ENCODE data around the gene MYO18A. TPM values are rescaled to one million over a fixed set of nuclear protein-coding genes. Genes with fewer than 3 reads are reported as not detected.

The MYO18A gene
- total RNA-seq, 1 experiment from 2014 or later = 108 TPM

- DNase-seq (ENCODE audit: low spot score) = no peak
Observed at GRCh38 chr17:29125651-29126050, 54.5 kb downstream of the MYO18A start.

DNA sequence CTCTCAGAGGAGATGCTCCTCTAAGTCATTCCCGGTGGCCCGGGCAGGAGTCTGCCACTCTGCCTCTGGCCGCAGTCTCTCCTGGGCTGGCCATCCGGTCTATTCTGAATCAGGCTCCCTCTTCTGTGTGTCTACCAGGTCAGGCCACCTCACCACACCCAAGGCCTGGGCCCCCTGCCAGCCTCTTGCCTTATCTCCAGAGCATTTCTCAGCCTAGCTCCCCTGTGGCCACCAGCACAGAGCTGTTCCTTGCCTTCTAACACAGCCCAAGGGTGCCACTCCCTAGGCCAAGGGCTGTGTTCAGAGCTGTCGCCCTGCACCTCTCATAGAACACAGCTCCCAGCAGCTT, 55.3 kb downstream of the MYO18A start:
- no peak for DNase-seq (ENCODE audit: low spot score)

GRCh38 chr17:29124135-29124924, 55.9 kb downstream of the MYO18A start:
- peak; percentile 77 for DNase-seq (ENCODE audit: low spot score)

DNA sequence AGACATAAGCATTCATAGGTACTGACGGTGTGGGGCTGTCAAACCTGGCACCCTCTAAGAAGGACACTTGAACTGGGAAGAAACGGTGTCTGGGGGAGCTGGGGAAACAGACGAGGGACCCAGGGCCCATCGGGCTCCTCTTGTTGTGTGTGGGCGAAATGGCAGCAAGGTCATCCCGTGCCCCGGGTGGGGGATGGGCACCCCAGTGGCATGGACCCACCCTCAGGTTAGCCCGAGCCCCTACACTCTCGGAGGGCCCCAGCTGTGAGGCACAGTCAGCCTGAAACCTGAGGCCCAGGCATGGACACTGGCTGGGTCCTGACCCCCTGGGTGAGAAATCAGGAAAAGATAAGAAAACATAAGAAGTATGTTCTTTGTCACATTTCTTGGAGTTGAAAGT, 57.1 kb downstream of the MYO18A start:
- DNase-seq (ENCODE audit: low spot score) = no peak

- no peak for DNase-seq (ENCODE audit: low spot score)
Observed at GRCh38 chr17:29121442-29121841, 58.8 kb downstream of the MYO18A start.

- DNase-seq (ENCODE audit: low spot score) = no peak
Observed at GRCh38 chr17:29120433-29120832, 59.8 kb downstream of the MYO18A start.

DNA sequence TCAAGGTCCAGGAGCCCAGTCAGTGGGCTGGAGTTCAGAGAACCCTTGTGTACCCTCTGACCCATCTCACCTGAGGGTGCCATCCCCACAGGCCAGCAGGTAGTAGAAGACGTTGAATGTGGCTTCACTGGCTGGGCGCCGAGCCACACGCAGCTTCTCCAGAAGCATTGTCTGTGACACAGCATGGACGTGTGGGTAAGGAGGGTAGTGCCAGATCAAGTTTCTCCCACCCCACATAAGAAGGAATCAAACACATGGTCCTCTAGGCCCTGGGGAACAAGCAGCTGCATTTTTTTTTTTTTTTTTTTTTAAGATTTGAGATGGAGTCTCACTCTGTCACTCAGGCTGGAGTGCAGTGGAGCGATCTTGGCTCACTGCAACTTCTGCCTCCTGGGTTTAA, 60.9 kb downstream of the MYO18A start:
- no peak for DNase-seq (ENCODE audit: low spot score)

GRCh38 chr17:29116804-29117753, 63.1 kb downstream of the MYO18A start:
- peak; percentile 68 for DNase-seq (ENCODE audit: low spot score)

DNA sequence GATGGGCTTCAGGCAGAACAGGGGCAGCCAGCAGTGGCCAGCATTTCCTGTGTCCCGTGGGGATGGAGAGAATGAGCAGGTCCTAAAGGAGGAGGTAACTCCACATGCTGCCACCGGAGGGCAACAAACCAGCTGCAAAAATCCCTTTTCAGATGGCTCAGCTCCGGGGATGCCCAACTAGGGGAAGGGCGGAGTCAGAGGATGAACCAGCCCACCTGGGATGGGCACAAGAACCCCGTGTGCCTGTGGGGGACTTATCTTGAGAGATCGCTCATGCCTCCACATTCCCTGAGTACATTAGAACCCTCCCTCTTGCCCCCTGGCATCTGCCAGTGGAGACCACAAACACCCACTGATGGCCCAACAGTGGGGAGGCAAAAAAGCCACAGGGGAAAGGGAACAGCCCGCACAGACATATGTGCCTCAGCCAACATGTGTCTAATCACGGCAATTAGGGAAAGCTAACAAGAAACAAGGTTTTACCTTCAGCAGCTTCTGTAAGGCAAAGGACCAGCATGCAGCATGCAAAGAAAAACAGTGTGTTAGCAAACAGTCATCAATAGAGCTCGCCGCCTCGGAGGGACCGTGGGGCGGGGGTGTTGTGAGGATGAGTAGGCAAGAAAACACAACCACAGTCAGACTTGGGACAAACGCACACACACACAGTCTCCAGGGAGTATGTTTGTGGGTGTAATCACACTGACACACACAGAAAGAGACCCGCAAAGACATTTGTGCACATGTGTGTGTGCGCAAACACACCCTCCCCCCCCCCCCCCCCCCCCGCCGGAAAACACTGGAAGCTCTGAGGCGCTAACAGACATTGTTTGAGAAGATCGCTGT, 64.0 kb downstream of the MYO18A start:
- peak; percentile 52 for DNase-seq (ENCODE audit: low spot score)

GRCh38 chr17:29115435-29115834, 64.8 kb downstream of the MYO18A start:
- DNase-seq (ENCODE audit: low spot score) = no peak

DNA sequence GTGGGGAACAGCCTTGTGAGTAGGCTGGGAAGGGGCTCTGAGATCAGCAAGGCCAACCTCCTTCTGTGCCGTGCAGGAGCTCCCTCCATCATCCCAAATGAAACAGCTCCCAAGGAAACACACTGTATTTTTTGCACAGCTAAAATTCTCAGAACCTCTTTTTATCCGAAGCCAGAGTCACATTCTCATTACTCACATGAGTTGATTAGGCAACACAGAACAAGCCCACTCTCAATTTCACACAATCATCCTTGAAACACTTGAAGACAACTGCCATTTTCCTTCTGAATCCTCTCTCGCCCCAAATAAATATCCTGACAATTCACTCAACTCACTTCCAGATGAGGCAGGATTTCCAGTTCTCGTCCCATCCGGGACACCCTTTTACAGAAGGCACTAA, 66.1 kb downstream of the MYO18A start:
- no peak for DNase-seq (ENCODE audit: low spot score)

- DNase-seq (ENCODE audit: low spot score) = no peak
Observed at GRCh38 chr17:29113334-29113733, 66.9 kb downstream of the MYO18A start.

GRCh38 chr17:29112771-29113295, 67.4 kb downstream of the MYO18A start:
- DNase-seq (ENCODE audit: low spot score) = no peak

DNA sequence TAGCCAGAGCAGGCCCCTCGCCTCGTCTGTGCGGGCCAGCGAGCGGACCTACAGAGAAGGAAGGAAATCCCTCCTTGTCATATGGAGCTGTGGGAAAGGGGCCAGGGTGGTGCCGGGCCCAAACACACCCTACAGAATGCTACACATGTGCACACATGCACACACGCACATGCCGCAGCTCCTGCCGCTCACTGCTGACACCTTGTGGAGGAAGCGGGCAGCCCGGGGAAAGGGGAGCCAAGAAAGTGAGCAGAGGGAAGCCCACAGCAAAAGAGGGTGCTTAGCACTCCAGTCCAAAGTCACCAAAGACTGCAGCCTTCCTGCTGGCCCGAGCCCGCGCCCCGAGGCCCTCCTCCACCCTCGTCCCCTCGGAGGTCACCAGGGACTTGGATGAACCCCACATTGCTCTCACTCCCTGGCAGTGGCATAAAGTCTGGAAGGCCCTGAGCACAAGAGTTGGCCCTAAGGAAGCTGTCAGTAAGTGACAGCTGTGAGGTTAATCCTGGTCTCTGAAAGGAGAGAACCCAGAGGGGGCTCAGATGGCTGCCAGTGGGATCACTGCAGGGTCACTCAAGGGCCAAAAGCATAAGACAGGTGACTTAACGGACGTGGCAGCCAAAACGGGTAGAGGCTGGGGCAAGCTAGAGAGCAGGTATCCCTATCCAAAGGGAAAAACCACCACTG, 68.2 kb downstream of the MYO18A start:
- peak; percentile 71 for DNase-seq (ENCODE audit: low spot score)

DNA sequence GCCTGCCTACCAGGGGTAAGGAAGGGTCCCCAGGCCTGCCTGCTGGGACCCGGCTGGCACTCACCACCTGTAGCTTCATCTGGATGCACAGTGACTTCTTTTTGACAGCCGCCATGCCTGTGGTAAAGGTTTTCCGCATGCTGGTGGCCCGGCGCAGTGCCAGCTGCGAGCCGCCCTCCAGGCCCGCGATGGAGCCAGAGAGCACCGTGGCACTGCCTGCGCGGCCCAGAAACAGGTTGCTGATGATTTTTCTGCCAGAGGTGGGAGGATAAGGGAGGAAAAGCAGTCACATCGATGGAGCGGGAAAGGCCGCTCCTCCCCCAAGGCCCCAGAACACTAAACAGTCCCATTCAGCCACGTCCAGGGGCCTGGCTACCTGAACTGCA, 69.8 kb downstream of the MYO18A start:
- DNase-seq (ENCODE audit: low spot score) = no peak

DNA sequence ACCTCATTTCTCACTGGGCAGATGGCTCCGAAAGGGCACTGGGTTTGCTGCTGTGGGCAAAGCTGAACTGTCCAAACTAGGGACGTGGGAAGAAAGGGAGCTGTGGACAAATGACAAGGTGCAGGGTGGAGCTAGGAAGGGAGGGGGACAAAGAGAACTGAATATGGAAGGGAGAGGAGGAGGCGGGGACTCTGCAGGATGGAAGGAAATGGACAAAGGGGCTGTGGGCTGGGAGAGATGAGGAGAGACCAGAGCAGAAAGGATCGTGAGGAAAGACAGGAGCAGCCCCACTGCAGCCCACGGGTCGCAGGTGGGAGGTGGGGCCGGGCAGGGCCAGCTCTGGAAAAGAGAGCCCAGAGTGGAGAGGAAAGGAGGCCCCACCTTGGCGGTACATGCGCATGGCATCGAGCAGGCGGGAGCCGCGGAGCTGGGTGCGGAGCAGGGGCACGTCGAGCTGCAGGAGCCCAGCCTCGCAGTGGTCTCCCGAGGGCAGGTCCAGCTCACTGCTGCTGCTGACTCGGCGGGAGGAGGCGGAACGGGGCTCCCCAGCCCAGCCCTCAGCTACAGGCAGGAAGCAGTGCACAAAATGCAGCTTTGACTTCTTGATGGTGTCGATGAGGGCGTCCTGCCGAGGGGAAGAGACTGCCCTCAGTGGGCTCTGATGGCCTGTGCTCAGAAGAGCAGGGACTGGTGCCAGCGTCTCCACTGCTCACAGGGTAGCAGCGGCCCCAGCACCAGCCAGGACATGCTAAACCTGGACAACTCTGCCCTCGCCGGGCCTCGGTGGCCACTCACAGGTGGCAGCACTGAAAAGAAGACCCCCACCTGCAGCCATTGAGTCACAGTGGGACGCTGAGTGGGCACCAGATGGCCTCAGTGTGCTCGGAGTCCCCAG, 70.5 kb downstream of the MYO18A start:
- no peak for DNase-seq (ENCODE audit: low spot score)

GRCh38 chr17:29108823-29109476, 71.2 kb downstream of the MYO18A start:
- no peak for DNase-seq (ENCODE audit: low spot score)

DNA sequence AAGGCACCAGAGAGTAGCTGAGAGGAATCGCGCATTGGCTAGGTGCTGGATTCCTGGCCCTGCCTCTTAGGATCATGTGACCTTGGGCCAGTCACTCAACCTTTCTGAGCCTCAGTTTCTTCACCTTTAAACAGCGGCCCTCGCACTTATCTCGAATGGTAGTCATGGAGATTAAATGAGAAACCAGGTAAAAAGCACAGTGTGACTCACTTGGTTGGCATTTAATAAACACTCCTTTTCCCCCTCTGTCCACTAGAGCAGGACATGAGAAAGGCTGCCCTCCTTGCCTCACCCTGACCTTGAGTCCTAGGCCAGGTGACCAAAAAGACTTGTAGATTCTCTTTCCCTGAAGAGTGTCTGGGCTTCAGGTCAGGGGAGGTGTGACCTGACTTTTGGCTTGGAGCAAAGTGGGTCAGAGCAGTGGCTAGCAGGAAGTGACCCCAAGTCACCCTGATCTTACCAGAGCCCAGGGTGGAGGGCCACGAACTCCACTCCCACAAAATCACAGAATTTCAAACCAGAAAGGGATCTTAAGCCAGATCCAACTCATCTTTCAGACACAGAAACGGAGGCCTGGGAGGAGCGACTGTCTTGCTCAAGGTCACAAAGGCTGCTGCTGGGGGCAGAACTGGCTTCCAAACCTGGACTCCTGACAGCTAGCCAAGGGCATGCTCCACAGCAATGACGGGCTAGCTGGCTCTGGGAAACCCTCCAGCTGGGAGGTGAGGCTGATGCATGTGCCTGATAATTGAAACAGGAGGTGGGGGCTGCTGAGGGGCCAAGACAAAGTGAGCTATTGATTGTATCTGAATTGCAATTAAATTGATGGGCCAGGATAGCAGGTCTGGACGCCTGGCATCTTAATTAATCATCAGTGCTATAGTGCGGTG, 72.0 kb downstream of the MYO18A start:
- peak; percentile 78 for DNase-seq (ENCODE audit: low spot score)
